HepG2 (cell line): ENCODE measurements around the gene WARS2. TPM values are rescaled to one million over a fixed set of nuclear protein-coding genes. Genes with fewer than 3 reads are reported as not detected.

Experiments used
- ATAC-seq: fragments of 200-7000 bp; cut with Tn5 transposase; 3 replicates; pipeline ENCODE4 v1.9.1; 2020; ENCODE audit warnings: mild to moderate bottlenecking, moderate library complexity
- BruUV-seq: library from RNA; stranded (reverse); fragments of 400-500 nt; replicated peaks from 2 replicates; lab custom pipeline; 2021; lab: Mats Ljungman, UMichigan
- CTCF ChIA-PET: fragments of 300-600 bp; formaldehyde crosslinking; extraction: SDS; loops from one replicate; lab custom pipeline; 2021; ENCODE audit warnings: low total read pairs, inconsistent platforms, low intra/inter-chr PET ratio; lab: Yijun Ruan, JAX
- POLR2A ChIA-PET: fragments of 350-600 bp; sonication (Branson Sonifier 250); formaldehyde crosslinking; loops from one replicate; lab custom pipeline; 2020; ENCODE audit warnings: antibody characterized with exemption, inconsistent platforms; lab: Yijun Ruan, JAX
- DNase-seq: peaks from one replicate; pipeline ENCODE4 v3.0.0-alpha.2; 2015; ENCODE audit warnings: low spot score
- FAIRE-seq: peaks from 3 replicates; lab custom pipeline; 2011; peaks lifted over from hg19 to GRCh38; lab: Jason Lieb, UNC
- H2AFZ ChIP-seq: one replicate; pipeline ENCODE4 v1.6.1; 2011; ENCODE audit warnings: low read length, inconsistent platforms
- H3K27ac ChIP-seq: fragments of 300-600 bp; 3 replicates; pipeline ENCODE4 v1.8.0; 2011; ENCODE audit warnings: mixed run types, mild to moderate bottlenecking, mixed read lengths, low read length, inconsistent platforms; ENCODE audit not compliant: insufficient read depth; ENCODE audit errors: extremely low read length
- H3K27me3 ChIP-seq, 2 experiments: fragments of 200-600 bp in 1 of 2; 2 replicates in 1 of 2; 3 replicates in 1 of 2; pipeline versions ENCODE4 v1.6.0 to v1.8.0; 2011; ENCODE audit warnings: low read length in 2 of 2, mild to moderate bottlenecking in 2 of 2, moderate library complexity in 2 of 2, inconsistent platforms in 1 of 2; ENCODE audit not compliant: insufficient read depth in 2 of 2, control insufficient read depth in 1 of 2
- H3K36me3 ChIP-seq, 2 experiments: fragments of 200-600 bp in 1 of 2; replicated peaks in 1 of 2; 2 replicates in 1 of 2; 3 replicates in 1 of 2; pipeline versions ENCODE4 v1.5.1 to v1.8.0; 2011; ENCODE audit warnings: low read length in 2 of 2, inconsistent platforms in 1 of 2; ENCODE audit not compliant: insufficient read depth in 2 of 2, control insufficient read depth in 1 of 2
- H3K4me1 ChIP-seq: 2 replicates; pipeline ENCODE4 v1.5.1; 2012; ENCODE audit warnings: low read length, inconsistent platforms; ENCODE audit not compliant: insufficient read depth
- H3K4me2 ChIP-seq: 2 replicates; pipeline ENCODE4 v1.6.0; 2011; ENCODE audit warnings: low read depth, low read length, inconsistent platforms
- H3K4me3 ChIP-seq, 3 experiments: fragments of 200-600 bp in 1 of 3; sonication (generic), shearing (Covaris generic) in 1 of 3; replicated peaks in 1 of 3; 2 replicates each; pipeline ENCODE4 v1.5.1; 2011 to 2016; ENCODE audit warnings: low read length in 3 of 3, inconsistent platforms in 2 of 3, low read depth in 2 of 3, mild to moderate bottlenecking in 2 of 3, control low read depth in 1 of 3, mixed read lengths in 1 of 3; ENCODE audit not compliant: insufficient read depth in 1 of 3
- H3K79me2 ChIP-seq: one replicate; pipeline ENCODE4 v1.6.1; 2011; ENCODE audit warnings: low read length, inconsistent platforms; ENCODE audit not compliant: insufficient read depth
- H3K9ac ChIP-seq: 2 replicates; pipeline ENCODE4 v1.6.0; 2011; ENCODE audit warnings: mild to moderate bottlenecking, low read depth, low read length, inconsistent platforms; ENCODE audit not compliant: insufficient read depth
- H3K9me3 ChIP-seq: 2 replicates; pipeline ENCODE4 v1.5.1; 2012; ENCODE audit warnings: mild to moderate bottlenecking, low read length
- H4K20me1 ChIP-seq: 2 replicates; pipeline ENCODE4 v1.6.0; 2011; ENCODE audit warnings: inconsistent platforms, mild to moderate bottlenecking, low read length, moderate library complexity; ENCODE audit not compliant: insufficient read depth
- ATF3 ChIP-seq: sonication (generic); formaldehyde crosslinking; IDR thresholded peaks from 2 replicates; pipeline ENCODE4 v1.4.0; 2020; ENCODE audit warnings: missing genetic modification reagents
- IKZF4 ChIP-seq: sonication (generic); formaldehyde crosslinking; IDR thresholded peaks from 2 replicates; pipeline ENCODE4 v1.5.1; 2020; ENCODE audit warnings: borderline replicate concordance, mild to moderate bottlenecking, low read depth, missing genetic modification reagents; ENCODE audit errors: not compliant biosample characterization
- NFATC3 ChIP-seq: sonication (generic); formaldehyde crosslinking; IDR thresholded peaks from 2 replicates; pipeline ENCODE4 v1.5.1; 2020; ENCODE audit warnings: mild to moderate bottlenecking, missing genetic modification reagents
- RNF219 ChIP-seq: sonication (generic); formaldehyde crosslinking; IDR thresholded peaks from 2 replicates; pipeline ENCODE4 v1.5.0; 2020; ENCODE audit warnings: mild to moderate bottlenecking, missing genetic modification reagents
- XBP1 ChIP-seq: sonication (generic); formaldehyde crosslinking; IDR thresholded peaks from 2 replicates; pipeline ENCODE4 v1.5.0; 2020; ENCODE audit warnings: missing genetic modification reagents
- YY1 ChIP-seq: IDR thresholded peaks from 2 replicates; pipeline ENCODE4 v1.6.1; 2011; ENCODE audit warnings: low read length, low read depth, moderate library complexity, mild to moderate bottlenecking; ENCODE audit not compliant: insufficient read depth, insufficient replicate concordance
- ZIK1 ChIP-seq: sonication (generic); formaldehyde crosslinking; IDR thresholded peaks from 2 replicates; pipeline ENCODE4 v1.5.0; 2020; ENCODE audit warnings: mild to moderate bottlenecking, low read depth, missing genetic modification reagents, borderline replicate concordance
- ZNF253 ChIP-seq: sonication (generic); formaldehyde crosslinking; IDR thresholded peaks from 2 replicates; pipeline ENCODE4 v1.8.0; 2022; ENCODE audit warnings: mild to moderate bottlenecking, missing genetic modification reagents, borderline replicate concordance
- ZNF484 ChIP-seq: sonication (generic); formaldehyde crosslinking; IDR thresholded peaks from 2 replicates; pipeline ENCODE4 v1.5.1; 2020; ENCODE audit warnings: mild to moderate bottlenecking, low read depth, missing genetic modification reagents, borderline replicate concordance
- ZNF501 ChIP-seq: sonication (generic); formaldehyde crosslinking; IDR thresholded peaks from 2 replicates; pipeline ENCODE4 v1.5.1; 2020; ENCODE audit warnings: mild to moderate bottlenecking, moderate library complexity, missing genetic modification reagents
- ZNF75D ChIP-seq: sonication (generic); formaldehyde crosslinking; IDR thresholded peaks from 2 replicates; pipeline ENCODE4 v1.8.1; 2023; ENCODE audit warnings: missing genetic modification reagents, mild to moderate bottlenecking, borderline replicate concordance
- WGBS: methylation state at CpG from one replicate; pipeline ENCODE4 v1.1.6; 2017; ENCODE audit warnings: low lambda C conversion rate; 5-methylcytosine and 5-hydroxymethylcytosine counted together
- in situ Hi-C: cut with HindIII; loops from 2 replicates; pipeline ENCODE4 v1.10.0; 2017; ENCODE audit warnings: low pct_unique_long_range_greater_than_20kb; ENCODE audit not compliant: extremely low pct_ligation_motif_present
- intact Hi-C: fragments of 100-400 bp; cut with micrococcal nuclease; formaldehyde crosslinking; loops from one replicate; pipeline ENCODE4 v1.10.0; 2022; ENCODE audit not compliant: unreplicated experiment
- polyA plus RNA-seq, 8 experiments: library from polyadenylated mRNA; depleted of rRNA in 3 of 8; stranded (reverse) in 7 of 8; unstranded in 1 of 8; fragments of >200 nt; fragmentation: Illumina TruSeq in 4 of 8; extraction: Trizol in 4 of 8; gene quantifications; 2 replicates each; pipeline versions ENCODE4 v1.2.1 to v1.2.3, GENCODE V29; 2011 to 2016; ENCODE audit warnings: low read depth in 4 of 8, missing spikeins in 1 of 8, mixed read lengths in 1 of 8; ENCODE audit not compliant: insufficient read depth in 1 of 8
- total RNA-seq, 5 experiments: library from RNA; depleted of rRNA; stranded (reverse); fragments of >200 nt; fragmentation: Illumina TruSeq; extraction: Trizol; gene quantifications; 2 replicates each; pipeline ENCODE4 v1.2.3, GENCODE V29; 2016; ENCODE audit warnings: low read depth in 1 of 5

The WARS2 gene
- total and polyA plus RNA-seq, 2 of the 13 experiments (the other 11 are each of a cell fraction or from before 2014, with no cell fraction given) = 12.4 to 18.8 TPM

- H3K79me2 ChIP-seq = no peaks in the 10 kb centered on the region
- no peak for FAIRE-seq
- POLR2A ChIA-PET = no interaction called here
- H4K20me1 ChIP-seq = no peaks in the 10 kb centered on the region
- no peaks in the 10 kb centered on the region for H3K27me3 ChIP-seq
- no peak overlapping the region for H3K9ac ChIP-seq
- in situ Hi-C loops = no loop called here
- no TSS peak for BruUV-seq
- TF ChIP-seq ZIK1 (CRISPR knock-in tag) (no peak), YY1 (no peak)
- TF ChIP-seq, all 625 proteins: peak for 0
- Histone ChIP-seq H2AFZ (no peak overlapping the region), H3K4me3 (no peak overlapping the region), H3K27ac (no peak overlapping the region), H3K4me1 (no peaks in the 10 kb centered on the region), H3K9me3 (no peaks in the 10 kb centered on the region), H3K4me2 (no peak overlapping the region), H3K36me3 (no peaks in the 10 kb centered on the region)
- intact Hi-C loops = no loop called here
- DNase-seq (no peak), ATAC-seq (no peak)
- 78% methylated on average over 7 of the region's 7 CpGs for WGBS
- CTCF ChIA-PET = no interaction called here
Observed at GRCh38 chr1:119102051-119102450, 38.4 kb downstream of the WARS2 start.

- no peak overlapping the region for H2AFZ ChIP-seq
- no peak overlapping the region for H3K4me3 ChIP-seq
- no peaks in the 10 kb centered on the region for H3K27me3 ChIP-seq
- ChIA-PET POLR2A (no interaction called here), CTCF (no interaction called here)
- no peak overlapping the region for H3K9ac ChIP-seq
- in situ Hi-C loops (no loop called here), intact Hi-C loops (no loop called here)
- no TSS peak for BruUV-seq
- no peak overlapping the region for H3K4me2 ChIP-seq
- H3K4me1 ChIP-seq = no peaks in the 10 kb centered on the region
- ATAC-seq (no peak), DNase-seq (no peak), FAIRE-seq (no peak)
- no peaks in the 10 kb centered on the region for H3K36me3 ChIP-seq
- no peak overlapping the region for H3K27ac ChIP-seq
- WGBS = 95% methylated on average over 1 of the region's 1 CpG
- H3K79me2 ChIP-seq = no peaks in the 10 kb centered on the region
- H4K20me1 ChIP-seq = no peaks in the 10 kb centered on the region
- no peak for TF ChIP-seq ZNF253 (CRISPR knock-in tag)
- TF ChIP-seq ZNF75D = no peak
- no peak for TF ChIP-seq ZNF501 (CRISPR knock-in tag)
- no peak for TF ChIP-seq NFATC3 (CRISPR knock-in tag)
- TF ChIP-seq ATF3 (CRISPR knock-in tag) = no peak
- no peak for TF ChIP-seq IKZF4 (CRISPR knock-in tag)
- no peak for TF ChIP-seq XBP1
- no peak for TF ChIP-seq RNF219 (CRISPR knock-in tag)
- no peak for TF ChIP-seq ZNF484 (CRISPR knock-in tag)
- no peaks in the 10 kb centered on the region for H3K9me3 ChIP-seq
Observed at GRCh38 chr1:119101563-119101962, 38.9 kb downstream of the WARS2 start.
